NCI-H510A (cell line): ENCODE measurements around the gene ZNF146.
"Not testable (repeated sequence)": the region's sequence is repeated elsewhere in the genome, so short reads cannot be mapped to it uniquely, and the experiment has no call there.

ENCODE experiments used
- DNase-seq: peaks from one replicate; lab custom pipeline; 2025; lab: John Stamatoyannopoulos, UW

ZNF146 gene

DNA sequence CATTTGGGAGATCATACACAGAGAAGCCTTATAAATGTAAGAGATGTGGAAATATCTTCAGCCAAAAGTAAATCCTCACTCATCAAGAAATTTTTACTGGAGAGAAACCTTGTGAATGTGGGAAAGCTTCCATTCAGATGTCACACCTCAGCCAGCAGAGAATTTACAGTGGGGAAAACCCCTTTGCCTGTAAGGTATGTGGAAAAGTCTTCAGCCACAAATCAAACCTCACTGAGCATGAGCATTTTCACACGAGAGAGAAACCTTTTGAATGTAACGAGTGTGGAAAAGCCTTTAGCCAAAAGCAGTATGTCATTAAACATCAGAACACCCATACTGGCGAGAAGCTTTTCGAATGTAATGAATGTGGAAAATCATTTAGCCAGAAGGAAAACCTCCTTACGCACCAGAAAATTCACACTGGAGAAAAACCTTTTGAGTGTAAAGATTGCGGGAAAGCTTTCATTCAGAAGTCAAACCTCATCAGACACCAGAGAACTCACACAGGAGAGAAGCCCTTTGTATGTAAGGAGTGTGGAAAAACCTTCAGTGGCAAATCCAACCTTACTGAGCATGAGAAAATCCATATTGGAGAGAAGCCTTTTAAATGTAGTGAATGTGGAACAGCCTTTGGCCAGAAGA, 21.5 kb downstream of the ZNF146 start:
- no peak for DNase-seq

DNA sequence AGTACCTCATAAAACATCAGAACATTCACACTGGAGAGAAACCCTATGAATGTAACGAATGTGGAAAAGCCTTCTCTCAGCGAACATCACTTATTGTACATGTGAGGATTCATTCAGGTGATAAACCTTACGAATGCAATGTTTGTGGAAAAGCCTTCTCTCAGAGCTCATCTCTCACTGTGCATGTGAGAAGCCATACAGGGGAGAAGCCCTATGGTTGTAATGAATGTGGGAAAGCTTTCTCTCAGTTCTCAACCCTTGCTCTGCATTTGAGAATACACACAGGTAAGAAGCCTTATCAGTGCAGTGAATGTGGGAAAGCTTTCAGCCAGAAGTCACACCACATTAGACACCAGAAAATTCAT, 22.0 kb downstream of the ZNF146 start:
- DNase-seq = no peak

DNA sequence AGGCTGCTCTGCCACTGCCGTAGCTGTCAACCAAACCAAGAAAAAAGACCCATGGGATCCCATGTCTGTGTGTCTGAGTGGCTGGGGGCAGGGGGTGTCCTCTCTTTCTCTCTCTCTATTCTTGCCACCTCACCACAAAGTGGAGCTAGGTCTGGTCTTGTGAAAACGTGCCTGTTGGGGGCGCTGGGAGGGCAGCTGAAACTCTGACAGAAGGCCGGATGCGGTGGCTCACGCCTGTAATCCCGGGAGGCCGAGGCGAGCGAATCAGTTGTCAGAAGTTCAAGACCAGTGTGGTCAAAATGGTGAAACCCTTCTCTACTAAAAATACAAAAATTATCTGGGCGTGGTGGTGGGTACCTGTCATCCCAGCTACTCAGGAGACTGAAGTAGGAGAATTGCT, 29.2 kb downstream of the ZNF146 start:
- no peak for DNase-seq

DNA sequence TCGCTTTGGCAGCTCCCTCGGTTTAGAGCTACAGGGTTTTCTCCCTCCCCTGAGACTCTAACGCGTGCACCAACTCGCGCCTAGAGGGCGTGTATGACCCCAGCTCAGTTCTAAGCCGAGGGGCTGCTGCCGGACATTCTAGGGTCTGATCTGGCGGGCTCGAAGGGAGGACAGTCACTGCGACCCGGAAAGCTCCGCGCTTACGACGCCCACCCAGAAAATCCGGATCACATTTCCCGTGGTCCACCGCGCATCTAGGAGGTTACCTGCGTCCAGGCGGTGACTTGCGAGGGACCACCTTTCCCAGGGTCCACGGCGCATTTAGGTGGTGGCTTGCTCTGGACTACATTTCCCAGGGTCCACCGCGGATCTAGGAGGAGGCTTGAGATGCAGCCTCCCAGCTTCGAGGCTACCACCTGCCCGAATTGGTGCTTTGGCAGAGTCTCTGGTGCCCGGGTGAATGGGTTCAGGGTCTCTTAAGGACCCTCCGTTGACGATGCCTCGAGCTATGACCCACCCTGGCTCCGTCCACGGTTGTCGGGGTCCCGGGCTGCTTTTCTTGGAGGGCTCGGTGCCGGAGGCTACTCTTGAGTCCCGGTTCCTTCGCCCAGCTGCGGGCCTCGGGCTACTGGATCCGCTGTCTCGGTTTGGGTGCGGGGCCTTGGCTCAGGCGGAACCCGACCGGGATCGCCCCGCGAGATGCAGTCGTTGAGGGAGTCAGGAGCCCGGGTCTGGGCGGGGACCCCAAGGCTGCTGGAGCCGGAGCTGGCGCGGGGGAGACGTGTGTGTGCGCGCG, 30.5 kb downstream of the ZNF146 start:
- no peak for DNase-seq

DNA sequence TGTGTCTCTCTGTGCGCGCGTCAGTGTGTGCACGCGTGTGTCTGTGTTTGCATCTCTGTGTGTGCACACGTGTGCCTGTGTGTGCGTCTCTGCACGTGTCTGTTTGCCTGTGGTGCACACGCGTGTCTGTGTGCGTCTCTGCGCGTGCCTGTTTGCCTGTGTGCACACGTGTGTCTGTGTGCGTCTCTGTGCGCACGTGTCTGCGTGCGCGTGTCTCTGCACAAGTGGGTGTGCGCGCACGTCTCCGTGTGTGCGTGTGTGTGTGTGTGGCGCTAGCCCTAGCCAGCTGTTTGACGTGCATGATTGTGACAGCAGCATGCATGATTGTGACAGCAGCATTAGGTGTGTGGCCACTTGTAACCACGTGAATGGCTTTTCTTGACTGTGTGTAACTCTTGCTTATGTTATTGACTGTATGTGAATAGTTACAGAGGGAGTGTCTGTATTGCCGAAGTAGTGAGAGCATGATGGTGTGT, 31.1 kb downstream of the ZNF146 start:
- no peak for DNase-seq

DNA sequence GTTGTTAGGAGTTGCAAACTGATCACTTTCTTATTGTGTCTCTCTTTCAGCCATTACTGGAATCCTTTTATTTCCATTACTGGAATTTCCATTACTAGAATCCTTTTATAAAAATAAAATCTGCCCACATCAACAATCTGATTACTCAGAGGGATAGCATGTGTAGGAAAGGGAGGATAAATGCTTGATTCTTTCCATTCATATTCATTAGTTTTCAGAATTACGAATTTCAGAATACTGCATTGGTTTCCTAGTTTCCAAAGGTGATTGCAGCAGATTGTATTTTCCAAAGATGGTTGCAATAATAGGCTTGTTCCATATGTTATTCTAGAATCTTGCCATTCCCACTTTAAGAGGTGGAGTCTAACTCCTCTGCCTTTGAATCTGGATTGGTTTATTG, 37.1 kb downstream of the ZNF146 start:
- DNase-seq = no peak

DNA sequence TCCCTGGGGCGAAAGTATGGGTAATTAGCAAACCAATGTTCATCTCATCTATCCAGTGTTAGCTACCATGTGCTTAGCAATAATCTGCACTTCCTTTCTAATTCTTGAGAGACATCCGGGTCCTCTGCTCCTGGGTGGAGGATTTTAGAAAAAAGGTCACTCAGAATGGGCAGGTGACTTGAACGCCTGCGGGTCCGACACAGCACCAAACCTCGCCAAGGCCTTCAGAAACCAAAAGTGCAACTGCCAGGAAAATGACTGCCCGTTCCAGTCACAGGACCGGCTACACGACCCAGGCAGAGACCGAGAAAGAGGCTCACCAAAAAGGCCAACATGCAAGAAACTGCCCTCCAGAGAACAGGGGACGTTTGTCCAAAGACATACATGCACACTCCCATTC, 39.9 kb downstream of the ZNF146 start:
- DNase-seq = no peak

DNA sequence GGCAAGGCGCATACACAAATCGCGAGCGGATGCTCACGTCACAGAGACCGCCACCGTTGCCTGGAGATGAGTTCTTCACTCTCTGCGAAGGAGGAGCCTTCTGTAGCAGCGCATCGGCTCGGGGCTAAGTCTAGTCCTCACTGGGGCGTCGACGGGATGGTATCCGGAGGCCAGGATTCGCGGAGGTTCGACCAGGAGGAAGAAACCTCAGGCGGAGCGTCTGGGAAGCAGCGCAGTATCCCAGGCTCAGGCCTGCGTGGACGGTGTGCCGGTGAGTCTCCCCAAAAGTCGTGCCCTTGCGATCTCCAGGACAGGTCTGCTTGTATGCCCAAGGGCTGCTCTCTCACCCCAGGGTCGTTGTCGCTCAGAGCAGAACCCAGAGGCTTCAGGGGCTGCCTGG, 40.4 kb downstream of the ZNF146 start:
- no peak for DNase-seq

DNA sequence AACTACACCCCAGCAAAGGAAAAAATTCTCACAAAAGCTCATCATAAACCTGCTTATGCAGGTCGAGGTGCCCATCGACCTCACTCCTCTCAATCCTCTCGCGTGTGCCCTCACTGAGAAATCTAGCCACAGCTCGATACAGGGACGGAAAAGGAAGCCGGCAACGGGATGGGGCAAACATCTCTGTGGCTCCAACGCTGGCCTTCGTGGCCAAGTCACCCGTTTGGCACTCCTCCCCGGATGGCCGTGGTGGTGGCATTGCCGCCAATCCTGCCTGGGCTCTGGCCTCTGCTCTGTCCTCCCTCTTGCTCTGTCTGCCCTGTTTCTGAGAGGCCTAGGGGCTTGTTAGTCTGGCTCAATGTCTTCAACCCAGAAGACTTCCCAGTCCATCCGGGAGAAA, 41.2 kb downstream of the ZNF146 start:
- no peak for DNase-seq

DNA sequence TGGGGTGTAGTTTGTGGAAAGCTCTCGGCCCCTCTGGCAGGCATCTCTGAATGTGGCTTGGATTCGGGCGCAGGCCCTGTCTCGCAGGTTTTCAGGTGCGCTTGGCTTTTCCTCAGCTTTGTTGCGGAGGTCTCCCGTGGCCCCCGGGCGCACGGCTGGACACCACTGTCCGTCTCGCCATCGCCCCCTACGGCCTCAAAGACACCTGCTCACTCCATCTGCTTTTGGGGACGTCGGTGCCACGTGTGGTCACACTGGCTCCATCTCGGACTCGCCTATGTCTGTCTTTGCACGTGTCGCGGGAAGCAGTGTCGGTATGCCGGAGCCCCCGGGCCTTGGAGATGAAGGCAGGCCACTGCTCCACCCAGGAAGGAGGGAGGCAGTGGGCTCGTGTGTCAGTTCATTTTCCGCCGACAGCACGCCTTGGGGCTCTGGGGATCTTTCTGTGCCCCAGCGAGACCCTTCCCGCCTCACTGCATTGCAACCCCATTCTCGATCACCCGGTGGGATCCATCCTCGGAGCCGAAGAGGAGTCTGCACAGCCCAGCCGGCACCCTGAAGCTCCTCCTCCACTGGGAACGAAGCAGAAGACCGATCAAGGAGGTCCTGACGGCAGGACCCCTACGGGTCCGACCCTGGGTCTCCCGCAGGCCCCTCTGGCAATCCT, 42.1 kb downstream of the ZNF146 start:
- DNase-seq = no peak

DNA sequence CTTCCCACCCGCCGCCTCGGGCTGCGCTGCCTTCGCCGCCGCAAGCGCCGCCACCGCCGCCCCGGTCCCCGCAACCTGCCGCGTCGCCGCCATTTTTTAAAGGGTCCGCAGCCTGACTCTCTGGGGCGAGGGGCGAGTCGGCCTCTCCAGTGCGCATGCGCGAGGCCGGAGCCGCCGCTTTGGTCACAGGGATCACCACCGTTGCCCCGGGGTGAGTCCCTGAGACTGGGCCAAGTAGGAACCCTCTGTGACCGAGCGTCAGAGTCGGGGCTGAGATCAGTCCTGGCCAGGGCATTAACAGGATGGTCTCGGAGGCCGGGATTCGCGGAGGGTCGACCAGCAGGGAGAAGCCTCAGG, 42.6 kb downstream of the ZNF146 start:
- no peak for DNase-seq

DNA sequence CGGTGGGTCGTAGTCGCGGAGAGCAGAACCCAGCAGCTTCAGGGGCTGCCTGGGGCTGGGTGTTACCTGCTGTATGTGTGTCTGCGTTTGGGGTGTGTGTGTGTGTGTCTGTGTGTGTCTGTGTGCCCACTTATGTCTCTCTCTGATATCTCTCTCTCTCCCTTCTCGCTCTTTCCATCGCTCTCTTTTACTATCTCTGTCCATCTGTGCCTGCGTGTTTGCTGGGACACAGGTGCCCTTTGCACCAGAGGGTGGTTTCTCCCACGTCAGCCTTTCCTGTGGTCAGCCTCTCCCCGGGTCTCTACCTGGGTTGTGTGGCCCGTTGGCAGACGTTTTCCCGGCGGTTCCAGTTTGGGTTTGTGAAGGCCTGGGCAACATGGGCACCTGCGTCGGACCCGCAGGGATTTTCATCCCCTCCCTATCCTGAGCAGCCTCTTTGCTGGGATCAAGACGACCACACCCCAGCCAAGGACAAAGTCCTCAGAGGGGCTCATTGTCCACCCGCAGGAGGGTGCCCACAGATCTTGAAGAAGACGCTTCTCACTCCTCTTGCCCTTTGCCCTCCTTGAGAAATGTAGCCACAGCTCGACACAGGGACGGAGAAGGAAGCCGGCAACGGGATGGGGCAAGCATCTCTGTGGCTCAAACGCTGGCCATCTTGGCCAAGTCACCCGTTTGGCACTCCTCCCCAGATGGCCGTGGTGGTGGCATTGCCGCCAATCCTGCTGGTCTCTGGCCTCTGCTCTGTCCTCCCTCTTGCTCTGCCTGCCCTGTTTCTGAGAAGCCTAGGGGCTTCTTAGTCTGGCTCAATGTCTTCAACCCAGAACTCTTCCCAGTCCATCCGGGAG, 43.3 kb downstream of the ZNF146 start:
- DNase-seq = no peak

DNA sequence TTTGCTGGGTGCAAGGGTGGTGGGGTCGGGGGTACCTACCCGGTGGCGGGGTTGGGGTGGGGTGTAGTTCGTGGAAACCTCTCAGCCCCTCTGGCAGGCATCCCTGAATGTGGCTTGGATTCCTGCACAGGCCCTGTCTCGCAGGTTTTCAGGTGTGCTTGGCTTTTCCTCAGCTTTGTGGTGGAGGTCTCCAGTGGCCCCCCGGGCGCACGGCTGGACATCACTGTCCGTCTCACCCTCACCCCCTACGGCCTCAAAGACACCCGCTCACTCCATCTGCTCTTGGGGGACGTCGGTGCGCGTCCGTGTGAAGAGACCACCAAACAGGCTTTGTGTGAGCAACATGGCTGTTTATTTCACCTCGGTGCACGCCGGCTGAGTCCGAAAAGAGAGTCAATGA, 44.3 kb downstream of the ZNF146 start:
- no peak for DNase-seq

DNA sequence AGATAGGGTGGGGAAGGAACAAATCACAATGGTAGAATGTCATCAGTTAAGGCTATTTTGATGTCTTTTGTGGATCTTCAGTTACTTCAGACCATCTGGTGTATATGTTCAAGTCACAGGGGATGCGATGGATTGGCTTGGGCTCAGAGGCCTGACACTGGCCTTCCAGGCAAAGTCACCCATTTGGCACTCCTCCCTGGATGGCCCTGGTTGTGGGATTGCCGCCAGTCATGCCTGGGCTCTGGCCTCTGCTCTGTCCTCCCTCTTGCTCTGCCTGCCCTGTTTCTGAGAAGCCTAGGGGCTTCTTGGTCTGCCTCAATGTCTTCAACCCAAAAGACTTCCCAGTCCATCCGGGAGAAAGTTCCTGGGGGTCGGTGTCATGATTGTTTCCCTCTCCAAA, 50.2 kb downstream of the ZNF146 start:
- DNase-seq = no peak

DNA sequence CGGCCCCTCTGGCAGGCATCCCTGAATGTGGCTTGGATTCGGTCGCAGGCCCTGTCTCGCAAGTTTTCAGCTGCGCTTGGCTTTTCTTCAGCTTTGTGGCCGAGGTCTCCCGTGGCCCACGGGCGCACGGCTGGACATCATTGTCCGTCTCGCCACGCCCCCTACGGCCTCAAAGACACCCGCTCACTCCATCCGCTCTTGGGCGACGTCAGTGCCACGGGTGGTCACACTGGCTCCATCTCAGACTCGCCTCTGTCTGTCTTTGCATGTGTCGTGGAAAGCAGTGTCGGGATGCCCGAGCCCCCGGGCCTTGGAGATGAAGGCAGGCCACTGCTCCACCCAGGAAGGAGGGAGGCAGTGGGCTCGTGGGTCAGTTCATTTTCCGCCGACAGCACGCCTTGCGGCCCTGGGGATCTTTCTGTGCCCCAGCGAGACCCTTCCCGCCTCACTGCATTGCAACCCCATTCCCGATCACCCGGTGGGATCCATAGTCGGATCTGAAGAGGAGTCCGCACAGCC, 51.0 kb downstream of the ZNF146 start:
- no peak for DNase-seq

DNA sequence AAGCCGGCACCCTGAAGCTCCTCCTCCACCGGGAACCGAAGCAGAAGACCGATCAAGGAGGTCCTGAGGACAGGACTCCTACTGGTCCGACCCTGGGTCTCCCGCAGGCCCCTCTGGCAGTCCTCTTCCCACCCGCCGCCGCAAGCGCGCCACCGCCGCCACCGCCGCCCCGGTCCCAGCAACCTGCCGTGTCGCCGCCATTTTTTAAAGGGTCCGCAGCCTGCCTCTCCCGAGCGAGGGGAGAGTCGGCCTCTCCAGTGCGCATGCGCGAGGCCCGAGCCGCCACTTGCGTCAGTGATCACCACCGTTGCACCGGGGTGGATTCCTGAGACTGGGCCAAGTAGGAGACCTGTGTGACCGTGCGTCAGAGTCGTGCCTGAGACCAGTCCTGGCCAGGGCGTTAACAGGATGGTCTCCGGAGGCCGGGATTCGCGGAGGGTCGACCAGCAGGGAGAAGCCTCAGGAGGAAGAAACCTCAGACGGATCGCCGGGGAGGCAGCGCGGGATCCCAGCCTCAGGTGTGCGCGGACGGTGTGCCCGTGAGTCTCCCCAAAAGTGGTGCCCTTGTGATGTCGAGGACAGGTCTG, 51.6 kb downstream of the ZNF146 start:
- peak; percentile 57 for DNase-seq

DNA sequence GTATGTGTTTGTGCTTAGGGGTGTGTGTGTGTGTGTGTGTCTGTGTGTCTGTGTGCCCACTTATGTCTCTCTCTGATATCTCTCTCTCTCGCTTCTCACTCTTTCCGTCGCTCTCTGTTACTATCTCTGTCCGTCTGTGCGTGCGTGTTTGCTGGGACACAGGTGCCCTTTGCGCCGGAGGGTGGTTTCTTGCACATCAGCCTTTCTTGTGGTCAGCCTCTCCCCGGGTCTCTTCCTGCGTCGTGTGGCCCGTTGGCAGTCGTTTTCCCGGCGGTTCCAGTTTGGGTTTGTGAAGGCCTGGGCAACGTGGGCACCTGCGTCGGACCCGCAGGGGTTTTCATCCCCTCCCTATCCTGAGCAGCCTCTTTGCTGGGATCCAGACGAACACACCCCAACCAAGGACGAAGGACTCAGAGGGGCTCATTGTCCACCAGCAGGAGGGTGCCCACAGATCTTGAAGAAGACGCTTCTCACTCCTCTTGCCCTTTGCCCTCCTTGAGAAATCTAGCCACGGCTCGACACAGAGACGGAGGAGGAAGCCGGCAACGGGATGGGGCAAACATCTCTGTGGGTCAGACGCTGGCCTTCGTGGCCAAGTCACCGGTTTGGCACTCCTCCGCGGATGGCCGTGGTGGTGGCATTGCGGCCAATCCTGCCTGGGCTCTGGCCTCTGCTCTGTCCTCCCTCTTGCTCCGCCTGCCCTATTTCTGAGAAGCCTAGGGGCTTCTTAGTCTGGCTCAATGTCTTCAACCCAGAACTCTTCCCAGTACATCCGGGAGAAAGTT, 52.3 kb downstream of the ZNF146 start:
- DNase-seq = no peak

DNA sequence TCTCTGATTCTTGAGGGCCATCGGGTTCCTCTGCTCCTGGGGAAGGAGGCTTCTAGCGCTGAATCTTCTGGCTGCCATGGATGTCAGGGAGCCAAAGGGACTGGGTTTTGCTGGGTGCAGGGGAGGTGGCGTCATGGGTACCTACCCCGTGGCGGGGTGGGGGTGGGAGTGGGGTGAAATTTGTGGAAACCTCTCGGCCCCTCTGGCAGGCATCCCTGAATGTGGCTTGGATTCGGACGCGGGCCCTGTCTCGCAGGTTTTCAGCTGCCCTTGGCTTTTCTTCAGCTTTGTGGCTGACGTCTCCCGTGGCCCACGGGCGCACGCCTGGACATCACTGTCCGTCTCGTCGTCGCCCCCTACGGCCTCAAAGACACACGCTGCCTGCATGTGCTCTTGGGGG, 53.2 kb downstream of the ZNF146 start:
- not testable (repeated sequence) for DNase-seq

DNA sequence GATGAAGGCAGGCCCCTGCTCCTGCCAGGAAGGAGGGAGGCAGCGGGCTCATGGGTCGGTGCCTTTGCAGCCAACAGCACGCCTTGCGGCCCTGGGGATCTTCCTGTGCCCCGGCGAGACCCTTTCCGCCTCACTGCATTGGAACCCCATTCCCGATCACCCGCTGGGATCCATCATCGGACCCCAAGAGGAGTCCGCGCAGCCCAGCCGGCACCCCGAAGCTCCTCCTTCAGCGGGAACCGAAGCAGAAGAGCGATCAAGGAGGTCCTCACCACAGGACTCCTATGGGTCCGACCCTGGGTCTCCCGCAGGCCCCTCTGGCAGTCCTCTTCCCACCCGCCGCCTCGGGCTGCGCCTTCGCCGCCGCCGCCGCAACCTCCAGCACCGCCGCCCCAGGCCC, 53.7 kb downstream of the ZNF146 start:
- not testable (repeated sequence) for DNase-seq

DNA sequence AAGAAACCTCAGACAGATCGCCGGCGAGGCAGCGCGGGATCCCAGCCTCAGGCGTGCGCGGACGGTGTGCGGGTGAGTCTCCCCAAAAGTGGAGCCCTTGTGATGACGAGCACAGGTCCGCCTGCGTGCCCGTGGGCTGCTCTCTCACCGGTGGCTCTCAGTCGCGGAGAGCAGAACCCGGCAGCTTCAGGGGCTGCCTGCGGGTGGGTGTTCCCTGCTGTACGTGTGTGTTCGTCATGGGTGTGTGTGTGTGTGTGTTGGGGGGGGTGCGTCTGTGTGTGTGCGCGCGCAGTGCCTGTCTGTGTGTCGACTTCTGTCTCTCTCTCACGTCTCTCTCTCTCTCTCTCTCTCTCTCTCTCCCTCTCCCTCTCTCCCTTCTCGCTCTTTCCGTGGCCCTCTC, 54.4 kb downstream of the ZNF146 start:
- not testable (repeated sequence) for DNase-seq
